Measurements from ENCODE around the gene CDC27. TPM values are rescaled to one million over a fixed set of nuclear protein-coding genes. Genes with fewer than 3 reads are reported as not detected.

Gene CDC27
- total and polyA plus RNA-seq, 2 of the 4 experiments (the other 2 are of a cell fraction), result 47.7 to 190 TPM

GRCh38 chr17:47219621-47220475, 30.8 kb upstream of the CDC27 start (continued):
- TF ChIP-seq MXI1 (IDR thresholded peaks at IDR 0.05; ENCODE audit: borderline replicate concordance, low read depth, low read length), result no peak

- Histone ChIP-seq H3K56ac (ENCODE audit: extremely low read depth, insufficient read depth, low read length) (no peak overlapping the region), H3K36me3 (ENCODE audit: control insufficient read depth, insufficient read depth, low read length) (no peaks in the 10 kb centered on the region), H2AK9ac (replicated peaks; ENCODE audit: low read depth, low read length, poor library complexity) (no peak overlapping the region), H3K18ac (ENCODE audit: low read depth, low read length) (no peak overlapping the region), H3K79me1 (ENCODE audit: low read depth in 1 of 2, low read length in 2 of 2) (no peaks in the 10 kb centered on the region), H3K4me1 (ENCODE audit: control insufficient read depth, insufficient read depth, low read length) (peaks cover 6% of the 10 kb centered on the region), H3K4me3 (ENCODE audit: insufficient read depth, low read depth, low read length) (no peak overlapping the region), H3K14ac (replicated peaks; ENCODE audit: low read depth, low read length) (no peak overlapping the region), H3K23ac (ENCODE audit: low read depth, low read length) (peak overlapping the region; percentile 33; the same call in 1 of the 2 replicates), H4K5ac (ENCODE audit: low read depth, low read length) (no peak overlapping the region), H3K27me3 (ENCODE audit: control insufficient read depth, insufficient read depth, low read length) (no peaks in the 10 kb centered on the region), H4K91ac (ENCODE audit: insufficient read depth, low read depth, low read length) (no peak overlapping the region; the same call in 1 of the 2 replicates), H2BK20ac (ENCODE audit: low read depth, low read length) (no peak overlapping the region), H3K9me1 (ENCODE audit: insufficient read depth, low read length) (no peaks in the 10 kb centered on the region; the same call in 1 of the 2 replicates), H2BK15ac (ENCODE audit: low read depth, low read length) (no peak overlapping the region), H3K27ac (ENCODE audit: insufficient read depth, low read length) (no peak overlapping the region), H2BK5ac (ENCODE audit: low read depth, low read length, poor library complexity, severe bottlenecking) (no peak overlapping the region), H2BK120ac (ENCODE audit: low read depth, low read length) (no peak overlapping the region), H2AFZ (replicated peaks; ENCODE audit: low read length, poor library complexity) (no peak overlapping the region), H2AK5ac (ENCODE audit: low read depth, low read length) (peak overlapping the region; percentile 13; the same call in 1 of the 2 replicates), H3K9me3 (ENCODE audit: control insufficient read depth, insufficient read depth, low read length) (no peaks in the 10 kb centered on the region), H4K8ac (ENCODE audit: low read depth in 2 of 2, low read length in 2 of 2) (no peak overlapping the region), H3K9ac (ENCODE audit: low read depth, low read length) (no peak overlapping the region), H4K20me1 (ENCODE audit: insufficient read depth, low read length) (no peaks in the 10 kb centered on the region), H3K4ac (ENCODE audit: low read depth, low read length) (0 out of 2 replicates have a peak overlapping the region, but pooled peaks have one; percentile 1), H3K4me2 (ENCODE audit: low read depth, low read length) (no peak overlapping the region)
- POLR2A ChIA-PET (ENCODE audit: unreplicated experiment), result no interaction called here
- no peak for ATAC-seq (ENCODE audit: low read depth)
- BruUV-seq (replicated peaks), result no TSS peak
- in situ Hi-C loops (cut with MboI; ENCODE audit: low sequenced_read_pairs) (no loop called here), dilution Hi-C loops (cut with HindIII; ENCODE audit: low sequenced_read_pairs, unreplicated experiment) (no loop called here), intact Hi-C loops (cut with micrococcal nuclease) (no loop called here)
- WGBS, 2 experiments (ENCODE audit: extremely low coverage in 2 of 2, insufficient read length in 1 of 2), result no CpG with 5 or more reads among the region's 6 CpGs
- no peak for DNase-seq
- CTCF ChIA-PET, result no interaction called here
- TF ChIP-seq SMC3 (IDR thresholded peaks at IDR 0.05; ENCODE audit: low read depth, low read length) (no peak), RAD21 (IDR thresholded peaks at IDR 0.05; ENCODE audit: low read length) (no peak), CHD1 (IDR thresholded peaks at IDR 0.05; ENCODE audit: low read depth, low read length) (no peak), RCOR1 (IDR thresholded peaks at IDR 0.05; ENCODE audit: insufficient replicate concordance, low read length) (no peak), USF2 (IDR thresholded peaks at IDR 0.05; ENCODE audit: low read depth, low read length) (no peak), RFX5 (IDR thresholded peaks at IDR 0.05; ENCODE audit: low read depth, low read length) (no peak), BHLHE40 (IDR thresholded peaks at IDR 0.05; ENCODE audit: low read depth, low read length) (no peak), CTCF (conservative IDR thresholded peaks at IDR 0.05; ENCODE audit: low read depth, low read length) (no peak), NFE2L2 (IDR thresholded peaks at IDR 0.05; ENCODE audit: low read depth, low read length) (no peak), ELK1 (IDR thresholded peaks at IDR 0.05; ENCODE audit: borderline replicate concordance, low read depth, low read length) (no peak)
Measured at GRCh38 chr17:47218896-47219430, 29.9 kb upstream of the CDC27 start.
